Measurements from ENCODE around the gene YKT6. TPM values are rescaled to one million over a fixed set of nuclear protein-coding genes. Genes with fewer than 3 reads are reported as not detected.

Gene YKT6
- total RNA-seq, 1 experiment from 2014 or later: 142 TPM

GRCh38 chr7:44201813-44202212, 1.0 kb downstream of the YKT6 start:
- no peak overlapping the region for H3K27ac ChIP-seq
- peaks cover 9% of the 10 kb centered on the region for H3K4me1 ChIP-seq (replicated peaks; ENCODE audit: insufficient read depth)
- peaks cover 41% of the 10 kb centered on the region for H3K79me2 ChIP-seq (ENCODE audit: low read depth)
- TF ChIP-seq EZH2 (IDR thresholded peaks at IDR 0.05; ENCODE audit: low read depth): no peak
- TF ChIP-seq CTCF (conservative IDR thresholded peaks at IDR 0.05): no peak
- BruUV-seq (replicated peaks): no TSS peak
- CTCF ChIA-PET: interaction anchor here (0.6 to 1.6 kb wide), 3 partner anchors 24 to 163 kb away, joined by 3 to 14 read pairs (median 3); no protein-coding TSS in a partner anchor
- no peaks in the 10 kb centered on the region for H3K27me3 ChIP-seq (ENCODE audit: insufficient read depth, low read depth)
- H3K9me3 ChIP-seq (ENCODE audit: insufficient read depth, low read depth): no peaks in the 10 kb centered on the region
- peak overlapping the region; percentile 94 for H3K4me2 ChIP-seq
- no peaks in the 10 kb centered on the region for H3K9me2 ChIP-seq (ENCODE audit: insufficient read depth)
- peak overlapping the region; percentile 97 for H3K4me3 ChIP-seq
- POLR2A ChIA-PET (ENCODE audit: unreplicated experiment): interaction anchor here (0.6 kb wide), 1 partner anchor 72 kb away, joined by 4 read pairs; no protein-coding TSS in a partner anchor
- peaks cover 25% of the 10 kb centered on the region for H3K36me3 ChIP-seq (ENCODE audit: low read depth)
- intact Hi-C loops (cut with micrococcal nuclease; ENCODE audit: unreplicated experiment): loop anchor here (1.0 kb wide), 1 partner anchor 39 kb away; no protein-coding TSS in a partner anchor
- no peak for DNase-seq
- H3F3A ChIP-seq (ENCODE audit: insufficient read depth, low read depth): no peaks in the 10 kb centered on the region
- H2AFZ ChIP-seq: 0 out of 2 replicates have a peak overlapping the region, but pooled peaks have one; percentile 85
- H4K20me1 ChIP-seq (ENCODE audit: insufficient read depth): peaks cover 30% of the 10 kb centered on the region

- no peaks in the 10 kb centered on the region for H3K9me2 ChIP-seq (ENCODE audit: insufficient read depth)
- ChIA-PET CTCF (no interaction called here), POLR2A (ENCODE audit: unreplicated experiment) (interaction anchor here (0.6 kb wide), 1 partner anchor 75 kb away, joined by 3 read pairs; no protein-coding TSS in a partner anchor)
- TF ChIP-seq EZH2 (IDR thresholded peaks at IDR 0.05; ENCODE audit: low read depth): no peak
- peaks cover 40% of the 10 kb centered on the region for H3K79me2 ChIP-seq (ENCODE audit: low read depth)
- no peak overlapping the region for H3K27ac ChIP-seq
- no peak overlapping the region for H2AFZ ChIP-seq
- H4K20me1 ChIP-seq (ENCODE audit: insufficient read depth): peaks cover 30% of the 10 kb centered on the region
- peaks cover 61% of the 10 kb centered on the region for H3K36me3 ChIP-seq (ENCODE audit: low read depth)
- H3K4me1 ChIP-seq (replicated peaks; ENCODE audit: insufficient read depth): peaks cover 9% of the 10 kb centered on the region
- H3F3A ChIP-seq (ENCODE audit: insufficient read depth, low read depth): no peaks in the 10 kb centered on the region
- BruUV-seq (replicated peaks): no TSS peak
- no peak overlapping the region for H3K4me3 ChIP-seq
- H3K4me2 ChIP-seq: no peak overlapping the region
- intact Hi-C loops (cut with micrococcal nuclease; ENCODE audit: unreplicated experiment): no loop called here
- no peaks in the 10 kb centered on the region for H3K27me3 ChIP-seq (ENCODE audit: insufficient read depth, low read depth)
- DNase-seq: no peak
- H3K9me3 ChIP-seq (ENCODE audit: insufficient read depth, low read depth): no peaks in the 10 kb centered on the region
Observed at GRCh38 chr7:44206008-44206407, 5.2 kb downstream of the YKT6 start.

- Histone ChIP-seq H3K79me2 (ENCODE audit: low read depth) (peaks cover 19% of the 10 kb centered on the region), H3K27me3 (ENCODE audit: insufficient read depth, low read depth) (no peaks in the 10 kb centered on the region), H3K9me3 (ENCODE audit: insufficient read depth, low read depth) (no peaks in the 10 kb centered on the region), H3K4me1 (replicated peaks; ENCODE audit: insufficient read depth) (no peaks in the 10 kb centered on the region), H3K4me3 (no peak overlapping the region), H3F3A (ENCODE audit: insufficient read depth, low read depth) (no peaks in the 10 kb centered on the region), H3K27ac (no peak overlapping the region), H4K20me1 (ENCODE audit: insufficient read depth) (peaks cover 14% of the 10 kb centered on the region), H3K36me3 (ENCODE audit: low read depth) (peaks cover 69% of the 10 kb centered on the region), H3K9me2 (ENCODE audit: insufficient read depth) (no peaks in the 10 kb centered on the region), H3K4me2 (no peak overlapping the region), H2AFZ (no peak overlapping the region)
- CTCF ChIA-PET: no interaction called here
- POLR2A ChIA-PET (ENCODE audit: unreplicated experiment): no interaction called here
- intact Hi-C loops (cut with micrococcal nuclease; ENCODE audit: unreplicated experiment): no loop called here
- TF ChIP-seq EZH2 (IDR thresholded peaks at IDR 0.05; ENCODE audit: low read depth) (no peak), CTCF (conservative IDR thresholded peaks at IDR 0.05) (no peak)
- no TSS peak for BruUV-seq (replicated peaks)
- DNase-seq: no peak
Observed at GRCh38 chr7:44208085-44208484, 7.3 kb downstream of the YKT6 start.

All from PC-9 (cell line).